Peyer's patch (tissue), 4 donors: ENCODE results near the gene NAB1. TPM values are rescaled to one million over a fixed set of nuclear protein-coding genes. Genes with fewer than 3 reads are reported as not detected.

Source experiments
- DNase-seq, 3 donors: peaks; one replicate each; pipeline ENCODE4 v3.0.0-alpha.2; 2017 to 2019
- H3K27ac ChIP-seq, 4 donors: fragments of 200-600 bp; sonication (generic); one replicate each; pipeline ENCODE4 v1.5.1; 2016 to 2019
- H3K27me3 ChIP-seq, 2 donors: fragments of 200-600 bp; sonication (generic); one replicate each; pipeline ENCODE4 v1.5.1; 2019
- H3K36me3 ChIP-seq, 3 donors: fragments of 200-600 bp; sonication (generic); one replicate each; pipeline ENCODE4 v1.5.1; 2016 to 2019
- H3K4me1 ChIP-seq, 4 donors: fragments of 200-600 bp; sonication (generic); one replicate each; pipeline ENCODE4 v1.5.1; 2016 to 2019
- H3K4me3 ChIP-seq, 4 donors: fragments of 200-600 bp; sonication (generic); 1 replicate in 3 of 4; 2 replicates in 1 of 4; pipeline ENCODE4 v1.5.1; 2016 to 2019; ENCODE audit warnings: mild to moderate bottlenecking in 1 of 4
- H3K9me3 ChIP-seq, 4 donors: fragments of 200-600 bp; sonication (generic); one replicate each; pipeline ENCODE4 v1.5.1; 2016 to 2019; ENCODE audit warnings: mild to moderate bottlenecking in 1 of 4
- POLR2A ChIP-seq, 2 donors: fragments of 450-650 bp; IDR thresholded peaks; one replicate each; pipeline ENCODE4 v1.5.1; 2017; ENCODE audit warnings: antibody characterized with exemption in 2 of 2, mild to moderate bottlenecking in 2 of 2, moderate library complexity in 2 of 2
- total RNA-seq, 4 donors: library from RNA; depleted of rRNA; stranded (reverse); fragments of >200 nt; gene quantifications; one replicate each; pipeline ENCODE4 v1.1.0, GENCODE V29; 2016
- TF ChIP-seq, protein P1 (sequence below), 6 experiments: fragments of 450-650 bp in 4 of 6; fragments of 200-600 bp in 2 of 6; sonication (generic) in 1 of 6; IDR thresholded peaks; one replicate each; pipeline ENCODE4 v1.5.1; 2017 to 2019; ENCODE audit warnings: antibody characterized with exemption in 6 of 6, mild to moderate bottlenecking in 3 of 6, moderate library complexity in 1 of 6

The NAB1 gene
- total RNA-seq, 4 donors from 2014 or later, result 23.1 to 86.6 (median 31.3) TPM

DNA sequence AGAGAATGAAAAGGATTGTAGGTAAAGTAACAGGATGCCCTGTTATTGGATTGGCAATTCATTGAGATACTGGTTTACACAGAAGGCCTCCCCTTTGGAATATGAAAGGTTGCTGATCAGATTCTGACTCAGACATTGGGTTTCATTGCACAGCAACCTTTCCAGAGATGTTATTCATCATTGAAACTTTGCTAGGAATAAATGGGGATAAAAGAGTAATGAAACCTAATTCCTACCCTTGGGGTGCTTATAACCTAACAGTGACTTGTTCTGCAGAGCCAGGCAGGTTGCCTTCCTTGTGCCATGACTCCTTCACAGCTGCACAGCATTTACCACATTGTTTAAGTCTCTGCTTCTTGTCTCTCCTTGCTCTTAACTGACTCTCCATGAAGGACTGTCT is 5.0 kb downstream of the NAB1 start:
- Histone ChIP-seq H3K9me3 (no peaks in the 10 kb centered on the region), H3K27me3 (no peaks in the 10 kb centered on the region), H3K27ac (no peak overlapping the region), H3K4me3 (no peak overlapping the region), H3K4me1 (peaks cover 0 to 27% (median 0%) of the 10 kb centered on the region in 4 donors), H3K36me3 (no peaks in the 10 kb centered on the region)
- DNase-seq, result no peak
- no peak for TF ChIP-seq POLR2A (IDR thresholded peaks at IDR 0.05)
- TF ChIP-seq, protein P1, sequence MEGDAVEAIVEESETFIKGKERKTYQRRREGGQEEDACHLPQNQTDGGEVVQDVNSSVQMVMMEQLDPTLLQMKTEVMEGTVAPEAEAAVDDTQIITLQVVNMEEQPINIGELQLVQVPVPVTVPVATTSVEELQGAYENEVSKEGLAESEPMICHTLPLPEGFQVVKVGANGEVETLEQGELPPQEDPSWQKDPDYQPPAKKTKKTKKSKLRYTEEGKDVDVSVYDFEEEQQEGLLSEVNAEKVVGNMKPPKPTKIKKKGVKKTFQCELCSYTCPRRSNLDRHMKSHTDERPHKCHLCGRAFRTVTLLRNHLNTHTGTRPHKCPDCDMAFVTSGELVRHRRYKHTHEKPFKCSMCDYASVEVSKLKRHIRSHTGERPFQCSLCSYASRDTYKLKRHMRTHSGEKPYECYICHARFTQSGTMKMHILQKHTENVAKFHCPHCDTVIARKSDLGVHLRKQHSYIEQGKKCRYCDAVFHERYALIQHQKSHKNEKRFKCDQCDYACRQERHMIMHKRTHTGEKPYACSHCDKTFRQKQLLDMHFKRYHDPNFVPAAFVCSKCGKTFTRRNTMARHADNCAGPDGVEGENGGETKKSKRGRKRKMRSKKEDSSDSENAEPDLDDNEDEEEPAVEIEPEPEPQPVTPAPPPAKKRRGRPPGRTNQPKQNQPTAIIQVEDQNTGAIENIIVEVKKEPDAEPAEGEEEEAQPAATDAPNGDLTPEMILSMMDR (IDR thresholded peaks at IDR 0.05), result no peak

DNA sequence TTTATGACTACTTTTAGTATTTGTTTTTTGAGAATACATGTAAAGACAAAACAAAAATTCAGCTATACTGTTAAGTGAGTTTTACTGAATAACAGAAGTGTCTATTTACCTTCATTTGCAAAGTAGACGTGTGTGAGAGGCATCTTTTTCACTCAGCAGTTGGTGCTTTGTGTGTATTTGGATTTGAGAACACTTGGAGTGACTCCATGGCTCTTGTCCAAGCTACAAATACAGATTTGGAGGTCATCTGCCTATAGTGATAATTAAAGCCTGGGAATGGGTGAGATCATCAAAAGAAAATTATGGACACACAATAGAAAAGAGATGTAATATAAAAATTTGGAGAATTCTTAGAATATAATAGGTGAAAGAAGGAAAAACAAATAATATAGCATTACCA is 6.2 kb downstream of the NAB1 start:
- H3K9me3 ChIP-seq, result no peaks in the 10 kb centered on the region
- H3K27me3 ChIP-seq, result no peaks in the 10 kb centered on the region
- DNase-seq, result no peak
- no peak overlapping the region for H3K4me3 ChIP-seq
- H3K36me3 ChIP-seq, result peaks cover 0 to 5% (median 0%) of the 10 kb centered on the region in 3 donors
- no peak overlapping the region for H3K27ac ChIP-seq
- TF ChIP-seq POLR2A (IDR thresholded peaks at IDR 0.05), result no peak
- TF ChIP-seq, protein P1 (IDR thresholded peaks at IDR 0.05), result no peak
- H3K4me1 ChIP-seq, result peaks cover 0 to 27% (median 0%) of the 10 kb centered on the region in 4 donors

DNA sequence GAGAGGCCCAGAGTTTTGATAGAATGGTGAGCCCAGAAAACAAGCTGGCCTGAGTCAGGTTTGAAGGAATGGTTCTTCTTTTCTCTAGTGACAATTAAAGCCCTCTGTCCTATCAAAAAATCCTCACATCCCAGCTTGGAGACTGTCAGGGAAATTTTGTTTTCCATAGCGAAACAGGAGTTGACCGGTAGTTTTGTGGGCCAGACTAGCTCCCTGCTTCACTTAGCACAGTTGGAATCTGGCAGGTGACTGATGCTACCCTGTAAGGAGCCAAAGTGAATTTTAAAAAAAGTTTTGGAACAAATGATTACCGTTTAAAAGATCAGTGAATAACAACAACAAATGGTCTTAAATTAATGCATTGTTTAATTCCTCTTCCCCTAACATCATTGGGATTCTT is 6.7 kb downstream of the NAB1 start:
- H3K4me1 ChIP-seq, result peaks cover 0 to 25% (median 0%) of the 10 kb centered on the region in 4 donors
- H3K27ac ChIP-seq, result no peak overlapping the region
- H3K36me3 ChIP-seq, result peaks cover 0 to 5% (median 0%) of the 10 kb centered on the region in 3 donors

DNA sequence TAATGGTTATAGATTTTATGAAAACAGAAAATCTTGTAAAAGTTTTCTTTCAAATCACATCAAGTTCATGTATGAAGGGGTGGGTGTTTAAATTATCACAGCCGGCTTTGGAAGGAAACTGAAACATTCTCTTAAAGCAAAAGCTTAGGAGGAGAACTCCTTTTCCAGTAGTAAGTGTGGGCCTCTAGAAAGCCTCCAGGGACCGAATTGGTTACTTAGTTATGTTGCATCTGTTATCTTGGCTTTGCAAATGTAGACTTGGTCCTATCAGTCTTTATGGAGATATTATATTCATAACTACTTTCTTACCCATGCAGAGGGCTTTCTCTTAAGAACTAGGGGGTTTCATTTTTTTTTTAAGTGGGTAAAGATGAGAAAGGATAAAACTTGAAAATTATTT is 7.4 kb downstream of the NAB1 start:
- Histone ChIP-seq H3K36me3 (peaks cover 0 to 5% (median 0%) of the 10 kb centered on the region in 3 donors), H3K4me1 (peaks cover 0 to 19% (median 0%) of the 10 kb centered on the region in 4 donors), H3K27me3 (no peaks in the 10 kb centered on the region), H3K9me3 (no peaks in the 10 kb centered on the region), H3K27ac (no peak overlapping the region), H3K4me3 (no peak overlapping the region)
- TF ChIP-seq, protein P1 (IDR thresholded peaks at IDR 0.05), result no peak
- no peak for TF ChIP-seq POLR2A (IDR thresholded peaks at IDR 0.05)
- no peak for DNase-seq

More for the DNA sequence above, 6.7 kb downstream of the NAB1 start:
- DNase-seq, result no peak
- TF ChIP-seq, protein P1 (IDR thresholded peaks at IDR 0.05), result no peak
- TF ChIP-seq POLR2A (IDR thresholded peaks at IDR 0.05), result no peak
- no peaks in the 10 kb centered on the region for H3K9me3 ChIP-seq
- H3K27me3 ChIP-seq, result no peaks in the 10 kb centered on the region
- H3K4me3 ChIP-seq, result no peak overlapping the region

DNA sequence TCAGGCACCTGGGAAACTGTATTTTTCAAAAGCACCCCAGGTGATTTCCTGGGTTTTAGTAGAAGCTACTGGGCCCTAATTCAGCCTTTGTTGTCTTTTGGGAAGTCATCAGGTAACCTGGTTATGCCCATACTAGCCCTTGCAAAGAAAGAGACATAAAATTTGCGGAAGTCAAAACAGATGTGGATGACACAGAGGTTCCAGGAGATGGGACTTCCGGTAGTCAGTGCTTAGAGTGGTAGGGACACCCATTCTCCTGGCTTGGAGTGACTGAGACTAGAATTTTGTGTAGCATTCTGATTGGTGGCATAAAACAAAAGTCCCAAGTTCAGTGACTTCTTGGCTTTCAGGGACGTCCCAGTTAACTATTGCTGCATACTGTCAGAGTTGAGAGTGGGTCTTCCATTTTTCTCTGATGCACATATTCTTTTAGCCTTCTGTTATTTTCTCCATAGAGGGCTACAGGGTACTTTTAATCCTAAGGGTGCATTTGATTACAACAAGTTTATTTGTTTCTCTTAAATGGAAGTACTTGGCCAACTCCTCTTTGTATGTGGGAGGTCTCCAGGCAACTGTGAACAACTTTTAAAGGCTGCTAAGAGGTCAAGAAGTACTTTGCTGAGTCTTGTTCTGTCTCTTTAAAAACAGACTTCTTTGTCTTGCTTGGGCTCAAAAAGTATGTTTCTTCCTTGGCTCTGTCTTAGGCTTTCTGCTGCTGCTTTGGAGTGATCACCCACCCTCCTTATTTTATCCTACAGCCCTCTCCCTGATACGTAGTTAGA is 8.8 kb downstream of the NAB1 start:
- Histone ChIP-seq H3K4me3 (no peak overlapping the region), H3K27me3 (no peaks in the 10 kb centered on the region), H3K36me3 (peaks cover 0 to 5% (median 0%) of the 10 kb centered on the region in 3 donors), H3K4me1 (peaks cover 0 to 14% (median 0%) of the 10 kb centered on the region in 4 donors), H3K9me3 (no peaks in the 10 kb centered on the region), H3K27ac (no peak overlapping the region)
- TF ChIP-seq, protein P1 (IDR thresholded peaks at IDR 0.05), result no peak
- TF ChIP-seq POLR2A (IDR thresholded peaks at IDR 0.05), result no peak
- DNase-seq, result no peak
